GM06990 (cell line): ENCODE results near the gene CTSA.
"Not testable (repeated sequence)": the region's sequence is repeated elsewhere in the genome, so short reads cannot be mapped to it uniquely, and the experiment has no call there.

ENCODE experiments used
- DNase-seq: peaks from one replicate; pipeline ENCODE4 v3.0.0-alpha.2; 2011; ENCODE audit not compliant: insufficient read length; ENCODE audit errors: extremely low read depth
- H3K27me3 ChIP-seq: replicated peaks from 2 replicates; pipeline ENCODE4 v1.6.0; 2011; ENCODE audit warnings: low read length; ENCODE audit not compliant: control insufficient read depth, insufficient read depth
- H3K36me3 ChIP-seq: 2 replicates; pipeline ENCODE4 v1.5.1; 2011; ENCODE audit warnings: low read length; ENCODE audit not compliant: control insufficient read depth, insufficient read depth
- H3K4me3 ChIP-seq: replicated peaks from 2 replicates; pipeline ENCODE4 v1.5.1; 2011; ENCODE audit warnings: low read depth, mild to moderate bottlenecking, control low read depth, low read length
- CTCF ChIP-seq: IDR thresholded peaks from 2 replicates; pipeline ENCODE4 v1.5.1; 2011; ENCODE audit warnings: low read length, control low read depth, mild to moderate bottlenecking, inconsistent platforms; ENCODE audit not compliant: insufficient read depth, poor library complexity, severe bottlenecking

The CTSA gene

GRCh38 chr20:45872626-45873025 is 18.5 kb upstream of the CTSA start:
- Histone ChIP-seq H3K4me3 (no peak overlapping the region), H3K27me3 (no peaks in the 10 kb centered on the region), H3K36me3 (no peaks in the 10 kb centered on the region; the same call in none of the 2 replicates)
- DNase-seq = no peak
- no peak for TF ChIP-seq CTCF

GRCh38 chr20:45873409-45874103 is 17.6 kb upstream of the CTSA start:
- TF ChIP-seq CTCF = no peak
- Histone ChIP-seq H3K27me3 (no peaks in the 10 kb centered on the region), H3K4me3 (no peak overlapping the region), H3K36me3 (peaks cover 5% of the 10 kb centered on the region)
- DNase-seq = no peak

DNA sequence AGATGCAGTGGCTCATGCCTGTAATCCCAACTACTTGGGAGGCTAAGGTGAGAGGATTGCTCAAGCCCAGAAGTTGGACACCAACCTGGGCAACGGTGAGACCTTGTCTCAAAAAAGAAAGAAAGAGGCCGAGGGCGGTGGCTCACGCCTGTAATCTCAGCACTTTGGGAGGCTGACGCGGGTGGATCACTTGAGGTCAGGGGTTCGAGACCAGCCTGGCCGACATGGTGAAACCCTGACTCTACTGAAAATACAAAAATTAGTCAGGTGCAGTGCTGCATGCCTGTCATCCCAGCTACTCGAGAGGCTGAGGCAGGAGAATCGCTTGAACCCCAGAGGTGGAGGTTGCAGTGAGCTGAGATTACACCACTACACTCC is 17.0 kb upstream of the CTSA start:
- H3K4me3 ChIP-seq, H3K36me3 ChIP-seq, DNase-seq, H3K27me3 ChIP-seq: not testable (repeated sequence)

- DNase-seq = no peak
- no peaks in the 10 kb centered on the region for H3K27me3 ChIP-seq
Observed at GRCh38 chr20:45874576-45874975, 16.6 kb upstream of the CTSA start.

DNA sequence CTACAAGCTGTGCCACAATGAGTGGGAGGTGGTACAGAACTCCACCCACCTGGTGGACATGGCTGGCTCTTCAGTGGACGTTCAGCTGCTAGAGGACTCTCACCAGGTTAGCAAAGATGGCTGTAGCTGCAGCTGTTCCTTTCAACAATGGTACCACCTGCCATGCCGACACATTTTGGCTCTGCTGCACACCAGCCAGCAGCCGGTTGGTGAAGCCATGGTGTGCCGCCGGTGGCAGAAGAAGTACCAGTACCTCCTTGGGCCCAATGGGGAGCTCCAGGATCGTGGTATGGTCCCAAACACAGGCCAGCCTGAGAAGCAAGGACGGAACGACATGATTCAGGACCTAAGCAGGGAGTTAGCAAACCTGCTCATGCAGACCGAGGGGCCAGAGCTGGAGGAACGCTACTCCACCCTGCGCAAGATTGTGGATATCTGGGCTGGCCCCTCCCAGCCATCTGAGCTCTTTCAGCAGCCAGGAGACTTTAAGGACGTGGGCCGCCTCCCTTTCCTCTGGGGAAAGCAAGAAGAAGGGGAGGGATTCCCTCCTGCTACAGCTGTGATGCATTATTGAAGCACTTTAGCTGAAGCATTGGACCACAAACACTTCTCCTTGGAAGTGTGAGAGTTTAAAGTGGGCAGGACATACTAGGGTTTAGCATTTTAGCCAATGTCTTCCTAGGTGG is 12.9 kb upstream of the CTSA start:
- Histone ChIP-seq H3K27me3 (no peaks in the 10 kb centered on the region), H3K4me3 (no peak overlapping the region), H3K36me3 (peaks cover 12% of the 10 kb centered on the region)
- DNase-seq = no peak
- no peak for TF ChIP-seq CTCF

More at GRCh38 chr20:45874576-45874975, 16.6 kb upstream of the CTSA start:
- no peak overlapping the region for H3K4me3 ChIP-seq
- no peak for TF ChIP-seq CTCF
- peaks cover 7% of the 10 kb centered on the region for H3K36me3 ChIP-seq

DNA sequence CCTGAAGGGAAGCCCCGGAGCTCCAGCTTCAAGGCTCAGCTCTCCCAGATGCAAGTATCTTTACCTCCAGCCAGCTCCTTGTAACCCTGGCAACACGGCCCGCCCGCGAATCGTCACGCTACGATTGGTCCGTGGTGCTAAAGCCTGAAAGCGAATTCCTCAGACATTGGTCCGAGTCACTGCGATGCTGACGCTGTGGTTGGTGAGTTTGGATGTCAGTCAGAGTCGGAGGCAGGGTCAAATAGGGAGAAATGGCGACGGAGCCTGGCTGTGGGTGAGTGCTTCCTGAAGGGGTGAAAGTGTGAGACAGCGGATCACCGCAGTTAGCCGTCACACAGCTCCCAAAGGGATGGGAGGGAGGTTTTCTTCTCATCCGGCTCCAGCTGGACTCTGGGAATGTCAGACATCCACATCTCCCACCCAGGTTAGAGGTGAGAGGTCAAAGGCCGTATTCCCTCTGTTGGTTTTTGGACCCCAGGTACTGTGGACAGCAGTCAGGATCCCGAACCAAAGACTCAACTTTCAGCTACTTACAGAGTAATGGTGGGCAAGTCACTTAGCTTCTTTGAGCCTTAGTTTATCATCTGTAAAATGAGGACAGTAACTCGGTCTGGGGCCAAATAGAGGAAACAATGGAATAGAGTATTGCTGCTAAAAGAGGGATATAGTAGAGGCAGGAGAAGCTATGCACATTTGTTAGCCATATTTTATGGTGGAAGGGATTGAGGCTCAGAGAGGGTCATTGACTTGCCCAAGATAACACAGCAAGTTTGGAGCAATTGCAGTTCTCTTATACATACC is 9.9 kb upstream of the CTSA start, which contains the start of gene ZSWIM1:
TSS of gene ZSWIM1 (plus strand) at position 240 of the 801 bp plus-strand sequence. CDS start 1,366 bp downstream, outside the sequence.
- no peak for TF ChIP-seq CTCF
- Histone ChIP-seq H3K27me3 (no peaks in the 10 kb centered on the region), H3K4me3 (peak within 1 kb of the TSS; percentile 92), H3K36me3 (peaks cover 18% of the 10 kb centered on the region)
- DNase-seq = peak; percentile 95
